Neuron (in vitro differentiated cells): ENCODE measurements around the gene FBXO11.
"Not testable (repeated sequence)": the region's sequence is repeated elsewhere in the genome, so short reads cannot be mapped to it uniquely, and the experiment has no call there.

Source experiments
- H2AFZ ChIP-seq: one replicate; pipeline ENCODE4 v1.6.1; 2013; ENCODE audit warnings: low read depth, mild to moderate bottlenecking, inconsistent platforms, low read length, moderate library complexity
- H3K27me3 ChIP-seq: one replicate; pipeline ENCODE4 v1.6.1; 2013; ENCODE audit warnings: low read length; ENCODE audit not compliant: insufficient read depth
- H3K36me3 ChIP-seq: one replicate; pipeline ENCODE4 v1.6.1; 2013; ENCODE audit warnings: low read length; ENCODE audit not compliant: insufficient read depth
- H3K4me1 ChIP-seq: one replicate; pipeline ENCODE4 v1.6.1; 2013; ENCODE audit warnings: low read length; ENCODE audit not compliant: insufficient read depth
- H3K4me3 ChIP-seq: 2 replicates; pipeline ENCODE4 v1.5.1; 2013; ENCODE audit warnings: mild to moderate bottlenecking, low read length, moderate library complexity
- H3K9me3 ChIP-seq: one replicate; pipeline ENCODE4 v1.6.1; 2013; ENCODE audit warnings: low read length

FBXO11 gene

DNA sequence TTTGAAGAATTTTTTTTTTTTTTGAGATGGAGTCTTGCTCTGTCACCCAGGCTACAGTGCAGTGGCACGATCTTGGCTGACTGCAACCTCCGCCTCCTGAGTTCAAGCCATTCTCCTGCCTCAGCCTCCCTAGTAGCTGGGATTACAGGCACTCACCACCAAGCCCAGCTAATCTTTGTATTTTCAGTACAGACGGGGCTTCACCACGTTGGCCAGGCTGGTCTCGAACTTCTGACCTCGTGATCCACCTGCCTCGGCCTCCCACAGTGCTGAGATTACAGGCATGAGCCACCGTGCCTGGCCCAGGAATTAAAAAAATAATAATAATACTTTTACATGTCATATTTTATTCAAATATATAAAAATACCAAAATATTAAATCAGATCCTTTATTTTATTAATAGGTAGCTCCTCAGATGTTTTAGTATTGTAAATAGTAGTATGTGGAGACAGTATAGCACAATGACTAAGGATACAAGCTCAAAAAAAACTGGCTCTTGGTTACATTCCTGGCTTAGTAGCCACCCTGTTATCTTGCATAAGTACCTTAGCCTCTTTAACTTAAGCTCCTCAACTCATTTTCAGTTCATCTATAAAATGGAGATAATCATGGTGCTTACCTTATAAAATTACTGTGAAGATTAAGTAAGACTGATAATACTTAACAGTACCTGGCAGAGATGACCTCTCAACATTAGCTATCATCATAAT is 53.1 kb downstream of the FBXO11 start:
- H3K27me3 ChIP-seq, H2AFZ ChIP-seq, H3K9me3 ChIP-seq, H3K4me3 ChIP-seq, H3K36me3 ChIP-seq, H3K4me1 ChIP-seq: not testable (repeated sequence)

DNA sequence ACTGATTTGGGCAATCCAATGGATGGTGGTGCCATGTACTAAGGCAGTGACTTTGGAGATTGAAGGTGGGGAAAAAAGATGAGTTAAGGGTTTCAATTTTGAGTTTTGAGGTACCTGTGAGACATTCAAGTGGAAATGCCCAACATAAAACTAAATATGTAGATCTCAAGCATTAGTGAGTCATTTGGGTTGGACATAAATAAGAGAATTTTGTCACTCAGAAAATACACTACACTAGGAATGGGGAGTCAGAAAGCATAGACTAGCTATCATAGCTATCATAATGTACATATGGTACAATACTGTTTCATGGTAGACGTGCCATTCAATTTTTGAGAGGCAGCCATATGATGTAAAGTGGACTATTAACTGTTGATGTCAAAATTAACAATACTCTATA is 56.1 kb downstream of the FBXO11 start:
- H3K9me3 ChIP-seq = no peaks in the 10 kb centered on the region
- H3K36me3 ChIP-seq = peaks cover 4% of the 10 kb centered on the region
- no peak overlapping the region for H3K4me3 ChIP-seq
- H2AFZ ChIP-seq = no peak overlapping the region
- no peaks in the 10 kb centered on the region for H3K27me3 ChIP-seq
- H3K4me1 ChIP-seq = no peaks in the 10 kb centered on the region

DNA sequence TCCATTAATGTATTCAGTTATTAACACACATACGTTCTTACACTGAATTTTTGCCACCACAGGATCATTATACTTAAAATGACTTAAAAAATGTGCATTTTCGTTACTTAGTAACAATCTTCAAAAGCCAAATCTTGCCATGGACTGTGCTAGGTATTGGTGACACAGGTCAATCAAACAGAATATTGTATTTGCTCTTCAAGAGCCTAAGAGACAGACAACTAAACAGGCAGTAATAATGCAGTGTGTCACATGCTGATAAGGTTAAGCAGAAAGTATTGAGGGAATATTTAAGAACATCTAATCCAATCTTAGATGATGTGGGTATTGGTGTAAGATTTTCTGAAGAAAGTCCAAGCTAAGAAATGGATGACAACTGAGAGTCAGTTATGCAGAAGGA is 56.9 kb downstream of the FBXO11 start:
- Histone ChIP-seq H2AFZ (no peak overlapping the region), H3K4me3 (no peak overlapping the region), H3K27me3 (no peaks in the 10 kb centered on the region), H3K4me1 (no peaks in the 10 kb centered on the region), H3K9me3 (no peaks in the 10 kb centered on the region), H3K36me3 (peaks cover 4% of the 10 kb centered on the region)

DNA sequence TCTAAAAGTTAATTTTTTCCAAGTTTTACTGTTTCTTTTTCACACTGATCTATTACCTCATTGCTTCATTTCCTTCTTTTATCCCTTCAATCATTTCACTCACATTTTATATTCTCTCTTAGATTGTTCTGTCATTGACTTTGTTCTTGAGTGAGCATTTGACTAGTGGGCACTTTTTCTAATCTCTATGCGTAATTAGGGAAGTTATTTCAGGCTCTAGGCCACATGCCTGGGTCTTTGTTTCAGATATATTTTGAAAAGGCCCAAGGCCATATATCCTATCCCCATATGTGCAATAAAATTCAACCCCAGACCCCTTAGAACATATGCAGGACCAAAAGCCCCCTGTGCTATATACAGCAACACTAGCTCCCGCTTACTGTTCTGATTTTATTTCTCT is 62.1 kb downstream of the FBXO11 start:
- Histone ChIP-seq H3K27me3 (no peaks in the 10 kb centered on the region), H3K36me3 (peaks cover 8% of the 10 kb centered on the region), H3K4me1 (no peaks in the 10 kb centered on the region), H3K4me3 (no peak overlapping the region), H2AFZ (no peak overlapping the region), H3K9me3 (no peaks in the 10 kb centered on the region)

DNA sequence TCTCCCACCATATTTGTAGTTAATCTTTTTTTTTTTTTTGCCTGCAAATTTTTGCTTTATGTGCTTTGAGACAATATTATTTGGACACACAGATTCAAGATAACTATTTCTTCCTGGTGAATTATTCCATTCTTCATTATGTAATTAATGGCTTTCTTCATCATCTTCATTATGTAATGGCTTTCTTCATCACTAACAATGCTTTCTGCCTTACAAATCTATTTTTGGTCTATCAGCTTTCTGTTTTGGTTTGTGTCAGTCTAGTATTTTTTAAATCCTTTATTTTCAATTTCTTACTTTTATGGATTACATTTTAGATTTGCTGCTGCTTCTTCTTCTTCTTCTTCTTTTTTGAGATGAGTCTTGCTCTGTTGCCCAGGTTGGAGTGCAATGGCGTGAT is 62.9 kb downstream of the FBXO11 start:
- Histone ChIP-seq H3K9me3 (no peaks in the 10 kb centered on the region), H2AFZ (no peak overlapping the region), H3K4me1 (no peaks in the 10 kb centered on the region), H3K4me3 (no peak overlapping the region), H3K27me3 (no peaks in the 10 kb centered on the region), H3K36me3 (peaks cover 14% of the 10 kb centered on the region)

DNA sequence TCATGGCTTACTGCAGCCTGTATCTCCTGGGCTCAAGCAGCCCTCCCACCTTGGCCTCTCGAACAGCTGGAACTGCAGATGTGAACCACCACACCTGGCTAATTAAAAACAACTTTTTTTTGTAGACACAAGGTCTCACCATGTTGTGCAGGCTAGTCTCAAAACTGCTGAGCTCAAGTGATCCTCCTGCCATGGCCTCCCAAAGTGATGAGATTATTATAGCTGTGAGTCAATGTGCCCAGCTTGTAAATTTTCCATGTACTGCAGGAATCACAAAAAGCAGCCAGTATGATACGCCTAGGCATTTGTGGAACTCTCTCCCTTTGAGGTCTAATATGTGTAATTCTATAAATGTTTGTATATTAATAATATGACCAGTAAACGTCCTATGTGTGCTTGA is 63.5 kb downstream of the FBXO11 start:
- no peaks in the 10 kb centered on the region for H3K4me1 ChIP-seq
- no peak overlapping the region for H2AFZ ChIP-seq
- H3K9me3 ChIP-seq = no peaks in the 10 kb centered on the region
- no peak overlapping the region for H3K4me3 ChIP-seq
- no peaks in the 10 kb centered on the region for H3K27me3 ChIP-seq
- H3K36me3 ChIP-seq = peaks cover 16% of the 10 kb centered on the region

DNA sequence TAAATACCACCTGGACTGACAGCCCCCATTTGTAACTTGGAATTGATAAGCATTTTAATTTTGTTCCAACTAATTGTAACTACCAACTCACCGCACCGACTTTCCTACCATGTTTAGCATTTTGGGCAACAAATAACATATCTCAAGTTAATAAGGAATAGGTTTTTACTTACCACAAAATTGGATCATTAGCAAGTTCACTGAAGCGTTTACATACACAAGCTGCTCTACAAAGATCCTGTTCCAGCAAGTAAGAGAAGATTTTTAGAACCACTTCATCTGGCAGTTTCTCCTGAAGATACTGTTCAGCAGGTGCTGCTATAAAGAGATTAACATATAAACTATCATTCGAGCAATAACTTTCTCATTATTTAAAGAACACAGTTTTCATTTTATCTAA is 67.6 kb downstream of the FBXO11 start:
- Histone ChIP-seq H2AFZ (no peak overlapping the region), H3K9me3 (no peaks in the 10 kb centered on the region), H3K36me3 (peaks cover 48% of the 10 kb centered on the region)

DNA sequence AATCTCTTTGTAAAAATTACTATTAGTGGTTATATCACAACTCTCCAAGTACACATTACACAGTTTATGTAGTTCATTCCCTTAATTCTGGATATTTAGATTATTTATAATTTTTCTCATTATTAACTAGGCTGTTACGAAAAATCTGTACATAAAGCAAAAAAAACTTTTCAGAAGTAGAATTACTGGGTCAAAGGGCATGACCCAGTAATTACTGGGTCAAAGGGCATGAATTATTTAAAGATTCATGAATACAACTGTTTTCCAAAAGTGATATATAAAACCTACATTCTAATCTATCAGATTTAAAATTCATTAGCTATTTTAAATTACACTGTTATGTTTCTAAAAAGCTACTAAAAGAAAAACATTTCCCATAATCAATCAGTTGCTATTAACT is 68.0 kb downstream of the FBXO11 start:
- Histone ChIP-seq H3K36me3 (peaks cover 51% of the 10 kb centered on the region), H3K4me3 (no peak overlapping the region), H3K9me3 (no peaks in the 10 kb centered on the region), H3K27me3 (no peaks in the 10 kb centered on the region), H2AFZ (no peak overlapping the region), H3K4me1 (no peaks in the 10 kb centered on the region)

More for the DNA sequence above, 67.6 kb downstream of the FBXO11 start:
- no peaks in the 10 kb centered on the region for H3K4me1 ChIP-seq
- no peaks in the 10 kb centered on the region for H3K27me3 ChIP-seq
- H3K4me3 ChIP-seq = no peak overlapping the region

DNA sequence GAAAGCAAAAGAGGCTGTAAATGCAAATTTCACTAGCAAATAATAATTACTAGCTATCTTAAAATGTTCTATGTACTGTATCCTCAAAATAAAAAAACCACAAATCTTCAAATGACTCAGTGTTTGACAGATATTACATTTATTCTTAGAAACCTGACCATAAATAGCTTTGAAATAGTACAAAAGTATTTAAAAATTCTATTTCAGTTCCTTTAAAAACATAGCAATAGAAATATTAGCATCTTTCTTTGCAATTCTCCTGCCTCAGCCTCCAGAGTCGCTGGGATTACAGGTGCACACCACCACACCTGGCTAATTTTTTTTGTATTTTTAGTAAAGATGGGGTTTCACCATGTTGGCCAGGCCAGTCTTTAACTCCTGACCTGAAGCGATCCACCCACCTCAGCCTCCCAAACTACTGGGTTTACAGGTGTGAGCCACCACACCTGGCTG is 72.8 kb downstream of the FBXO11 start:
- Histone ChIP-seq H3K36me3 (peaks cover 82% of the 10 kb centered on the region), H3K4me1 (no peaks in the 10 kb centered on the region), H3K27me3 (no peaks in the 10 kb centered on the region), H2AFZ (no peak overlapping the region), H3K4me3 (no peak overlapping the region), H3K9me3 (no peaks in the 10 kb centered on the region)

DNA sequence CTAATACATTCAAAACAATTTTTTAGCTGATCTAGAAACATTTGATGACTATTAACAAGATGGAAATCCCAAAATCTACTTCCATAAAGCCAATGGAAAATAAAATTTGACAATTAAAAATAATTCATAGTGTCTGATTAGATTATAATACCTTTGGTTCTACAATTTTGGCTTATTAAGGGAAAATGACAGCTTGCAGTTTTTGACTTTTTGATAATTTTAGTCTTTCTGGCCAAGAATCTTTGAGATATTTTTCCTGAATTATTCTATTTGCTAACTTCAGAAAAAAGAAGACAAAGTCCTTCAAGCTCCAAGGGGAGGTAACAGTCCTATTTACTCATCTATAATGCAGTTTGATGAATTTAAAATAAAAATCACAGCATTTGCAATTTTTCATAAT is 83.8 kb downstream of the FBXO11 start:
- peaks cover 75% of the 10 kb centered on the region for H3K36me3 ChIP-seq
- H2AFZ ChIP-seq = no peak overlapping the region
- H3K4me1 ChIP-seq = no peaks in the 10 kb centered on the region

DNA sequence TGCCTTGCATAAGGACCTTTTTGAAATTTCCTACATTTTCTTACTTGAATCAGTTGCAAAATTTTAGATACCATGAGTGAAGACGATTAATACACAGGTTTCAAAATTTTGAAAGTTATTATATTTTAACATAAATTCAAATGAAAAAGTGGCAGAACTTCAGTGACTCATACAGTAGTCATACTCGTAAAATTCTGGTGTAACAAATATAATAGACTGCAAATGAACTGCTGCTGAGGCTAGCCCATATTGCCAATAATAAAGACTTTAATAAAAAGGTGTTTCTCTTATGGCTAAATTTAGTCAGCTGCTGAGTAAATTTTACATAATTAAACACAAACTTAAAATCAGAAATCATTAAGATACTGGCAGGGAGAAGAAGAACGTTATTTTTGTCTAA is 86.5 kb downstream of the FBXO11 start:
- no peak overlapping the region for H2AFZ ChIP-seq
- H3K36me3 ChIP-seq = peaks cover 87% of the 10 kb centered on the region
- H3K4me1 ChIP-seq = no peaks in the 10 kb centered on the region
- H3K27me3 ChIP-seq = no peaks in the 10 kb centered on the region
- H3K4me3 ChIP-seq = no peak overlapping the region
- H3K9me3 ChIP-seq = peaks cover 2% of the 10 kb centered on the region

More for the DNA sequence above, 83.8 kb downstream of the FBXO11 start:
- Histone ChIP-seq H3K4me3 (no peak overlapping the region), H3K9me3 (no peaks in the 10 kb centered on the region), H3K27me3 (no peaks in the 10 kb centered on the region)

DNA sequence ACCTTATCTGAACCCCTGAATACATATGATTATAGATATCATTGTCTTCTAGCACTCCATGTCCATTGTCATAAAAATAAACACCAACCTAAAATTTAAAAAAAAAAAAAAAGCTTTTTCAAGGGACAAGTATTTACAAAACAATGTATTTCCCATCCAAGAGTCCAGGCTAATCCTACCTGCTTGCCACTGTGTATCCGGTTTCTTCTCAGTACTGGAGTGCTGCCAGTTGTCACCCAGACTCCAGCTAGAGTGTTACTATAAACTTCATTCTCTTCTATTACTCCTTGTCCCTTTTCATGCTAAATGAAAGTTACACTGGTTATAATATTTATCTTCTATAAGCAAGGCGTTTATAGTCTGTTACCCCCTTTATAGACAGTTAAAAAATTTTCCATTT is 87.5 kb downstream of the FBXO11 start:
- peaks cover 2% of the 10 kb centered on the region for H3K9me3 ChIP-seq
- H3K27me3 ChIP-seq = no peaks in the 10 kb centered on the region
- no peaks in the 10 kb centered on the region for H3K4me1 ChIP-seq
- no peak overlapping the region for H3K4me3 ChIP-seq
- H3K36me3 ChIP-seq = peaks cover 89% of the 10 kb centered on the region
- H2AFZ ChIP-seq = no peak overlapping the region

DNA sequence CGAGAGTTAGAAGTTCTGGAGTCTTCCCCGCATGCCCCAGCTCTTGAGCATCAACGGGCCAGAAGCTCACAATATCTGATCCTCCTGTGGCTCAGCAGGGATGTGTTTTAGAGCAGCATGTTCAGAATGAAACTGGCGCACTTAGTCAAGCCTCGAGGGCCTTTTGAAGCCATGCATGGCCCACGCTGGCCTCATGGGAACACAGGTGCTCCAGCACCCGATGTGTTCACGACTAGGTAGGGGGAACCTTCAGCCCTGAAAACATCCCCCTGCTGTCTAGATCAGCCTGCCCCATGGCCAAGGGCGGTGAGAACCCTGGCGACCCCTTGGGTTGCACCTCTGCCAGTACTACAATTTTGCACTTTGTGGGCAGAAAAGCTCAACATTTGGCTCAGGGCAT is 90.5 kb downstream of the FBXO11 start:
- Histone ChIP-seq H3K4me1 (no peaks in the 10 kb centered on the region), H3K36me3 (peaks cover 91% of the 10 kb centered on the region), H2AFZ (no peak overlapping the region), H3K27me3 (no peaks in the 10 kb centered on the region), H3K4me3 (no peak overlapping the region), H3K9me3 (peaks cover 2% of the 10 kb centered on the region)

DNA sequence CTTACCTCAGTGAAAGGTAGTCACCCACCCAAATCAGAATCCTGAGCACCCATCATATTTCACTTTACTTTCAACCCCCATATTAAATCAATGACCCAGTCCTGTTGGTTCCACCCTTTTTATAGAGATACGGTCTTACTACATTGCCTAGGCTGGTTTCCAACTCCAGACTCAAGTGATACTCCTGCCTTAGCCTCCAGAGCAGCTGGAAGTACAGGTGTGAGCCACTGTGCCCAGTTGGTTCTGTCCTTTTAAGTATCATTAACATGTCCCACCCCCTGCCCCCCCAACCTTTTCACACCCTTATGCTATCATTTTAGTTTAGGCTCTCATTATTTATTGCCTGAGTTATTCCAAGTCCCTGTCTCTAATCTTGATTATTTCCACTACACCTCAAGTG is 94.6 kb downstream of the FBXO11 start:
- Histone ChIP-seq H3K4me3 (no peak overlapping the region), H3K9me3 (peaks cover 2% of the 10 kb centered on the region), H2AFZ (no peak overlapping the region), H3K36me3 (peaks cover 90% of the 10 kb centered on the region), H3K27me3 (no peaks in the 10 kb centered on the region), H3K4me1 (no peaks in the 10 kb centered on the region)
